T-helper 1 cell (primary cell): Measurements from ENCODE around the gene SAFB.
A peak's percentile ranks its signal among the peaks of the same experiment; 100 is the strongest.

Source experiments
- DNase-seq, 5 donors: peaks; one replicate each; pipeline ENCODE4 v3.0.0-alpha.2; 2012 to 2020

The SAFB gene

GRCh38 chr19:5669212-5669611 lies 46.3 kb downstream of the SAFB start:
- DNase-seq, result no peak

- no peak for DNase-seq
These were observed 48.7 kb downstream of the SAFB start for GRCh38 chr19:5671600-5671999.

GRCh38 chr19:5672708-5673459 lies 50.0 kb downstream of the SAFB start:
- DNase-seq, result no peak

GRCh38 chr19:5673752-5674151 lies 50.9 kb downstream of the SAFB start:
- no peak for DNase-seq

GRCh38 chr19:5674714-5675113 lies 51.8 kb downstream of the SAFB start:
- no peak for DNase-seq

- DNase-seq, result no peak
These were observed 53.4 kb downstream of the SAFB start for GRCh38 chr19:5676105-5676771.

- no peak for DNase-seq
These were observed 53.9 kb downstream of the SAFB start for GRCh38 chr19:5676772-5677105.

- no peak for DNase-seq
These were observed 54.3 kb downstream of the SAFB start for GRCh38 chr19:5677136-5677535.

GRCh38 chr19:5677580-5677979 lies 54.7 kb downstream of the SAFB start:
- no peak for DNase-seq

- no peak for DNase-seq
These were observed 55.3 kb downstream of the SAFB start for GRCh38 chr19:5678071-5678718.

GRCh38 chr19:5679289-5680083 lies 56.6 kb downstream of the SAFB start:
- no peak for DNase-seq

GRCh38 chr19:5680084-5680436 lies 57.2 kb downstream of the SAFB start:
- DNase-seq, result no peak

- DNase-seq, result peak; percentile 96 to 99 (median 97)
These were observed 57.8 kb downstream of the SAFB start, which contains the start of the genes HSD11B1L and MICOS13 for GRCh38 chr19:5680437-5681368. TSS of gene HSD11B1L (plus strand) at chr19:5681027. CDS start at chr19:5684833, 3,806 bp downstream. TSS of gene MICOS13 (minus strand) at chr19:5680516. CDS start at chr19:5680486, 30 bp downstream.

GRCh38 chr19:5681391-5682106 lies 58.7 kb downstream of the SAFB start:
- no peak for DNase-seq

GRCh38 chr19:5682107-5682482 lies 59.2 kb downstream of the SAFB start:
- no peak for DNase-seq

- no peak for DNase-seq
These were observed 60.4 kb downstream of the SAFB start for GRCh38 chr19:5683177-5683886.

- DNase-seq, result no peak
These were observed 62.0 kb downstream of the SAFB start for GRCh38 chr19:5684694-5685430.

- no peak for DNase-seq
These were observed 63.4 kb downstream of the SAFB start for GRCh38 chr19:5686326-5686646.

- DNase-seq, result peak; percentile 86 to 94 (median 90)
These were observed 63.9 kb downstream of the SAFB start for GRCh38 chr19:5686647-5687359.
